GM19468 (cell line): Measurements from ENCODE around the gene COPG2.
"Not testable (repeated sequence)": the region's sequence is repeated elsewhere in the genome, so short reads cannot be mapped to it uniquely, and the experiment has no call there.

Experiments used
- ATAC-seq: cut with Tn5 transposase; IDR thresholded peaks from one replicate; pipeline ENCODE4 v1.9.1; 2021; ENCODE audit warnings: mild to moderate bottlenecking, moderate library complexity, moderate number of reproducible peaks; ENCODE audit not compliant: unreplicated experiment; ENCODE audit errors: extremely low read depth

Gene COPG2

DNA sequence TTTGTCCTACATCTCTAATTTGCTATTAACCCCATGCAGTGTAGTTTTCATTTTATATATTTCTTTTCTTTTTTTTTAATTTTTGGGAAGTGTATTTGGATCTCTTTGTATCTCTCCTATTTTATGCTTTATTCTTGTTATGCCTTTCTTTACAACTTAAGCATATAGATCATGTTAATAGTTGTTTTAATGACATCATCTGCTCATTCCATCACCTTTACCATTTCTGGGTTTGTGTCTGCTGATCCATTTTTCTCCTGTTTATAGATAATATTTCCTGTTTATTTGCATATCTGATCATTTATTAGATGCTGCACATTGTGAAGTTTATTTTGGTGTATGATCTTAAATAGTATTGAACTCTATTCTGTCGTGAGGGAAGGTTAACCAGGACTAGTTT lies 13.7 kb downstream of the COPG2 start:
- ATAC-seq = no peak

DNA sequence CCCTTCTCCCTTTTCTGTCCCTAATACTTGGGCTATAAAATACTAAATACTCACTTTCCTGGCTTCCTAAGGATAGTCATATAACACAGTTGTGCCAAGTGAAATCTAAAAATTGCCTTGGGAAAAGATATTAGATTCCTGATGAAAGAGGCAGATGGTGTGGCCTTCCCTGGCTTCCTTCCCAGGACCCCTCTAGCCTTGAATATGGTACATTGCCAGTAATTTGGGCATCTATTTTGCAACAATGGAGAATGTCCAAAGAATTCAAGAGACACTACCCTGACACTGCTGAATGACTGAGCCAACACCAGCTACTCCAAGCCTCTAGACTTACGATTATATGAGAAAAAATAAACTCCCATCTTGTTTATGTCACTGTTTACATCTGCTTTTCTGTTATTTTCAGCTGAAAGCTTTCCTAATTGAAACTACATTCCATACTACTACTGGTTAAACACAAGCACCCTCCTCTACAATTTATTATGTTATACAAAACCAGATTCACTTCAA lies 17.9 kb downstream of the COPG2 start:
- ATAC-seq = no peak

DNA sequence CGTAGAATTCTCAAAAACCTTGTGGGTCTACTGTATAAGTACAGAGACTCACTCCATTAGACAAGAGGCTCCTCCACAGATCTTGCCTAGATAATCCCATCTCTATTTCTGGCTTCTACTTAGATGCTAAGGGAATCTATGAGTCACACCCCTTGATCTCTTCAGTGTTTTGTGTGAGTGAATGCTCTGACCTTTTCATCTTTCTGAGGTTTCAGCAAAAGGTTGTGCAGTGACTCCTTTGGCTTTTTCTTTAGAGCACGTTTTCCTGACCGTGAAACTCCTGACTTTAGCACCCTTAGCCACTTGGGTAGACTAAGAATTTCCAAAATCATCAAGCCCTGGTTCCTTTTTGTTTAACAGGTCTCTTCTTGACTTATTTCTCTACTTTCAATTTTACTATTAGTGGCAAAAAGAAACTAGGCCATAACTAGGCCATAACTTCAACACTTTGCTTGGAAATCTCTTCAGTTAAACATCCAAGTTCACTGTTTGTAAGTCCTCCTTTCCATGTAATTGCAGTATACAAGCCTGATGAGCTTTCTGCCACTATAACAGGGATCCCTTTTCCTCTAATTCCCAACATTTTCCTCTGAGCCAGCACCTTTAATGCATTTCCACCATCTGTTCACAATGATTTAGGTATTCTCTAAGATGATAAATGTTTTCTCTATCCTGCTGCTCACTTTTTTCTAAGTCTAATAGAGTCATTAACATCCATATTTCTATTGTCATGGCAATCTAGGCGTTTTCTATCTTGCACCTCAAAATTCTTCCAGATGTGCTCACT lies 19.4 kb downstream of the COPG2 start:
- no peak for ATAC-seq

DNA sequence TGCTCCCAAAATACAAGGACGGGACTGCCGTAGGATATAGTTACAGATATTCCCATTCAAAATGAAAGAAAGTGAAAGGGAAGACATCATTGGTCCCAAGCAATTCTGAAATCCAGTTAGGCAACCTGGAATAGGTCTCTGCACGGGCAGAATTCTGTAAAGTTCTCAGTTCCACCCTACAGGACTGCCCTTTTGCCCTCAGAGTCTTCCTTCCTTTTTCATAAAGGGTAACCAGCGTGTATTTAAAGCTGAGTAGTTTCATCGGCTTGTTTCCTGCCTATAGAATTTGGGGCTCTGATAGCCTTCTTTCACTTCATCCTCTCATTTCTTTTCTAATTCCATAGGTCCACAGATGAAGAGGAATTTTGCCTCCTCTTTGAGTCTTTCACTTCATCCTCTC lies 20.0 kb downstream of the COPG2 start:
- no peak for ATAC-seq

DNA sequence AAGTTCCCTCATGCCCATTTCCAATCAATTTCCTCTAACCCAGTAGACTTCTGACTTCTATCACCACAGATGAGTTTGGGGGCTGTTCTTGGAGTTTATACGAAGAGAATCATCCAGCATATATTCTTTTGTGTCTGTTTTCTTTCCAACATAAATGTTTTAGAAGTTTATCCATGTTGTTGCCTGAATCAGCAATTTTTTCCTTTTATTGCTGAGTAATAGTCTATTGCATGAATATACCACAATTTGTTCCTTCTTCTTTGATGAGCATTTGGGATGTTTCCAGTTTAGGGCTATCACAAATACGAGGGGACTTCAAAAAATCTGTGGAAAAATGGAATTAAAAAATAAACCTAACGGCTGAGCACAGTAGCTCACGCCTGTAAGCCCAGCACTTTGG lies 26.2 kb downstream of the COPG2 start:
- ATAC-seq = no peak

DNA sequence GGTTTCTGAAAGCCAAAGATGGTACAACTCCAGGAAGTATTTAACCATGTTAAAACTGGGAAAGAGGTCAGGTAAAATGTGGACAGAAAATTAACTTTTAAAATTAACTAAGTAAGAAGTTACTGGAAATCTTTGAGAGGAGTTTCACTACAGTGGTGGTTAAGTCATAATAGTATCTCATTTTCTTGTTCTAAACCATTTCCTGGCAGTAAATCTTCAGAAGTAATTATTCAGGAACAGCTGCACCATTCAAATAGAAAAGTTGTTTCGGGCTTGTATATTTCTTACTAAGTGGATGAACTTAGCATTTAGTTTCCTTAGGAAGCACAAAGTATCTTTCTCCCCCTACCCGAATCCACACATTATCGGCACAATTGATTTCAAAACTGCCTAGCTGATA lies 27.1 kb downstream of the COPG2 start:
- ATAC-seq = no peak

DNA sequence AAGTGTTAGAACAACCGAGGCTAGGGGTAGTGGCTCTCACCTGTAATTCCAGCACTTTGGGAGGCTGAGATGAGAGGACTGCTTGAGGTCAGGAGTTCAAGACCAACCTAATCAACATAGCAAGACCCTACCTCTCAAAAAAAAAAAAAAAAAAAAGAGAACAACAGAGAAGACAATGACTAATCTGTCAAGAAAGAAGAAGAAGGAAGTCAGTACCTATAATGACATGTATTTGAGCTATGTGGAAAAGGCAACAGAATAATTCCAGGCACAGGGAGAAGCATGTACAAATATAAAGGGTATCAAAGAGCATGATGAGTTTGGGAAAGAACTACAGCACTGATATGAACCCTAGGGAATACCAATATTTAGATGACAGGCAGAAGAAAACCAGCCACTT lies 27.5 kb downstream of the COPG2 start:
- ATAC-seq = no peak

DNA sequence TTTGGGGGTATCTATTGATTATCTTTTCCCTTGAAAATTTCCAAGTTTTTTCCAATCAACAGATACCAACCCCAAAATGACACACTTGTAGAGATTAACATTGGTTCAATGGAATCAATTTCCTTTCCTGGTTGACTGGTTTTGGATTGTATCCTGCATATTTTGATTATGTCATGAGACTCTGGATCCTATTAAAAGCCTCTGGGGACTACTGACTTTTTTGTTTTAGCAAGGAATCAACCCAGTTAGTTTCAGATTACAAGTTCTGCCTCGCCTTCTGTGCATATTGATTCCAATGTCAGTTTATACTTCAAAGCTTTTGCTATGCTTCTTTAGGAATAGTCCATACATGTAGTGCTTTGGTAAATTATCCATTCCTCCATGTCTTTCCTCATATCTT lies 29.2 kb downstream of the COPG2 start:
- no peak for ATAC-seq

DNA sequence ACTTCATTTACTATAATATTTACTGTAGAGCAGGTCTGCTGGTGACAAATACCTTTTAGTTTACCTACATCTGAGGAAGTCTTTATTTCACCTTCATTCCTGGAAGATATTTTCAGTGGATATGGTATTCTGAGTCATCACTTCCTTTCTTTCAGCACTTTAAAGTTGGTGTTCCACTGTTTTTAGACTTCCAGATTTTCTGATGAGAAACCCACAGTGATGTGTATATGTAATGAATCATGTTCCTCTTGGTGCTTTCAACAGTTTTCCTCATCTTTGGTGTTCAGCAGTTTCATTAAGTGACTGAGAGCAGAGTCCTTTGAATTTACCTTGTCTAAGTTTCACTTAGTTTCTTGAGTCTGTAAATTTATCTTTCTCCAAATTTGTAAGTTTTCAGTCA lies 36.4 kb downstream of the COPG2 start:
- no peak for ATAC-seq

DNA sequence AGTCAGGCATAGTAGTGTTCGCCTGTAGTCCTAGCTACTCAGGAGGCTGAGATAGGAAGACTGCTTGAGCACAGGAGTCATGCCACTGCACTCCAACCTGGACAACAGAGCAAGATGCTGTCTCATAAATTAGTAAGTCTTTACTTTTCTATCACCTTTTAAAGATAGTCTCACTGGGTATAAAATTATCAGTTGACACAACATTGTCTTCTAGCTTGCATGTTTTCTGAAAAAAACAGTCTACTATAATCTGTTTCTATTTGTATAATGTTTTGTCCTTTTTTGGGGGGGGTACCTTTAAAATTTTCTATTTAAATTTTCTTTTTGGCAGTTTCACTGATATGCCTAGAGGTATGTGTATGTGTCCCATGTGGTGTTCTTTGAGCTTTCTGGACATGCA lies 39.6 kb downstream of the COPG2 start:
- ATAC-seq = no peak

DNA sequence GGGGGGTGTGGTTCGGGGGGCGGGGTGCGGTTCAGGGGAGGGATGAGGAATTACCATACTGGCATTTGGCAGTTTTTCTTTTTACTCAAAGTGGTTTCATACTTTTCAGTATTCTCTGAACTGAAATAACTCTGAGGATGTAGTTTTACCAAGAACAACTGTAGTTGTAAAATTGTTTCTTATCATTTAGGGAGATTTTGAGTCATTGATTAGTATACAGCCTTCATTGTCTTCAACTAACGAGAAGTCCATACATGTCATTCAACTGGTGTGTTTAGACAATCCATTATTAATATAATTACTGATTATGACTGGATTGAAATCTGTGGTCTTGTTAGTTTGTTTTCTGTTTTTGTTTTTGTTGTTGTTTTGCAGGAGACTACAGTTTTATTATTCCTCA lies 40.8 kb downstream of the COPG2 start:
- no peak for ATAC-seq

DNA sequence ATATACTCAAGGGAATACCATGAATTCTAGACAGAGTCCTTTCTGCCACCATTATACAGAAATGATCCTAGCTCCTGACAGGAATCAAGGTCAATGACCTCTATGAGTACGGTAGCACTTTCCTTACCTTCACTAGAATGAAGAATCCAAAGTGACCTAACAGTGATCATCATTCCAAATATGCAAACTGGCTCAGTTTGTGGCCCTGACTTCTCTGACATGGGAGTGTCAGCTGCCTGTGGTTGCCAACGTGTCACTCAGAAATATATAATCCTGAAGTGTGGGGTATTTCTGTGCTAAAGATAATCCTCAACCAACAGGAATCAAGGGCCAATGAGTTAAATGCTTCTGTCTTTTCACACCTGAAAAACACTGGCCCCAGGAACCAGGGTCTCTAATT lies 45.7 kb downstream of the COPG2 start:
- no peak for ATAC-seq

DNA sequence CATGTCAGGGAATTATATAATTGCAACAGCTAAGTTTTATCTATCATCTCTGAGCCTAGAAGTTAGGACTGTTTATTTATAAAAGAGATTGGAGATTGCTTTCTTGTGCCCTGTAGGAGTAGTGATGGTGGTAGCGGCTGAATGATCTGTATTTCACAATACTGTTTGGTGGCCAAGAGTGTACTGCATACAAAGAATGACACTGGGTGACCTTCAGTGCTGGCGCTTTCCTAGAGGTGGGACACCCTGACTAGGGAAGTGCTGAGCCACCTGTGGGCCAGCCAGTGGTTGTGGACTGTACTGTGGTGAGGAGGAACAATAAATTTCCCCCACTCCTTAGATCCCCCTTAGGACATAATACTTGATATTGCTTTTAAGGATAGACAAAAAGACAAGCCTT lies 53.0 kb downstream of the COPG2 start:
- ATAC-seq = no peak

DNA sequence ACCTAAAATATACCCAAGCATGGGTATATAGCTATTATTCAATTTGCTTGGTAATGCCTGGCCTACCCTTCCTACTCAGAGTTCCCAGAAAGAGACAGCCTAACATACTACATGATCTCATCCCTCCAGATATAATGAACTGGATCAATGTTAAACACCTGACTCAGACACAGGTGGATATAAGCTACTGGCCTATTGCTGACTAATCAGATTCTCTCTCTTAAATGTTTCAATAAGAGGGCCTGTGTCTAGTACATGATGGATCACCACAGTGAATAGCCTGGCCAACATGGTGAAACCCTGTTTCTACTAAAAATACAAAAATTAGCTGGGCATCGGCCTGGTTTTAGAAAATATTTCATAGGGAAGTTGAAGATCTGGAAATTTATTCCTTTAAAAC lies 54.1 kb downstream of the COPG2 start:
- no peak for ATAC-seq

DNA sequence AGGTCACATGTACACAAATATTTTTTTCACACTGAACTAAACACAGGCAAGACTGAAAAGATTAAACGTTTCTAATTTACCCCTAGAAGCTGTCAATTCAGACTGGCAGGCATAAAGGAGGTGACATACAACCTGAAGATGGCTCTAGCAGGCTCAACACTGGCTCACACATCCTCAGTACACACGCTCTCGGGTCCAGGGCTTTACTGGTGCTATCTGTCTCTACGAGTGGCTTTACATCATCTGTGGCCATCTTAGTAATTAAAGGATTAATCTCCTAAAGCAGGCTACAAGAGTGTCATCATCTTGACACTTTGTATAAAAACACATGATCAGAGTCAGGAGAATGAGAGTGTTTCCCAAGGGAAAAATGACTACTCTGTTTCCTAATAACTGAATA lies 57.3 kb downstream of the COPG2 start:
- ATAC-seq = no peak

DNA sequence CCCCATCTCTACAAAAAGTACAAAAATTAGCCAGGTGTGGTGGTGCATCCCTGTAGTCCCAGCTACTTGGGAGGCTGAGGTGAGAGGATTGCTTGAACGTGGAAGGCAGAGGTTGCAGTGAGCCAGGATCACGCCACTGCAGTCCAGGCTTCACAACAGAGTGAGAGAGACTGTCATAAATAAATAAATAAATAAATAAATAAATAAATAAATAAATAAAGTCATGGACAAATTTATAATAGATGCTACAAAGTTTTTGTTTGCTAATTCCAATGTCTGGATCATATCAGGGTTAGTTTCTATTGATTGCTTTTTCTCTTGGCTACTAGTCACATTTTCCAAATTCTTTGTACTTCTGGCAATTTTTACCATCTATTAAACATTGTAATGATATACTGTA lies 61.5 kb downstream of the COPG2 start:
- not testable (repeated sequence) for ATAC-seq

DNA sequence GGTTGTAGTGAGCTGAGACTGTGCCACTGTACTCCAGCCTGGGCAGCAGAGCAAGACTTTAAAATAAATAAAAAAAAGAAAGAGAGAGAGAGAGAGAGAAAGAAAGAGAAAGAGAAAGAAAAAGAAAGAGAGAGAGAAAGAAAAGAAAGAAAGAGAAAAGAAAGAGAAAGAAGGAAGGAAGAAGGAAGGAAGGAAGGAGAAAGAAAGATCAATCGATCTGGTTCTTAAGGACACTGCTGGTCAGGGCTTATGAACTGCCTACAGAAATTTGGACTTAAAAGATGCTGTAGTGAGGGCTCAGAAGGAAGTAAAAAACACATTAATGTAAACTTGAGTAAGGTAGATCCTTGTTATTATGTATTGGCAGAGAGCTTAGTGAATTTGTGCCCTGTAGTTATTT lies 62.4 kb downstream of the COPG2 start:
- no peak for ATAC-seq

DNA sequence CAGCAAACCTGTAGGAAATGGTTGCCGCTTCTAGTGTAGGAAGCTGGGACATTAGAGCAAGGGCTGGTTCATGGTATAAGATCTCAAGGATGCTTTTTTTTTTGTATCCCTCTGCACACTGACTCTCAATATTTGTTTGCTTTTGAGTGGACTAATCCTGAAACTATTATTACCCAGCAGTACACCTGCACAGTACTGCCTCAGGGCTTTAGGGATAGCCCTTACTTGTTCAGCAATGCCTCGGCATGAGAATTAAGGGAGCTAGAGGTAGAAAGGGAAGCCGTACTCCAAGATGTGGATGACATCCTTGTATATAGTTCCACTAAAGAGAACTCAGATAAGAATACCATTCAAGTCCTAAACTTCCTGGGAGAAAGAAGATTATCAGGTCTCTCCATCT lies 70.5 kb downstream of the COPG2 start:
- no peak for ATAC-seq

DNA sequence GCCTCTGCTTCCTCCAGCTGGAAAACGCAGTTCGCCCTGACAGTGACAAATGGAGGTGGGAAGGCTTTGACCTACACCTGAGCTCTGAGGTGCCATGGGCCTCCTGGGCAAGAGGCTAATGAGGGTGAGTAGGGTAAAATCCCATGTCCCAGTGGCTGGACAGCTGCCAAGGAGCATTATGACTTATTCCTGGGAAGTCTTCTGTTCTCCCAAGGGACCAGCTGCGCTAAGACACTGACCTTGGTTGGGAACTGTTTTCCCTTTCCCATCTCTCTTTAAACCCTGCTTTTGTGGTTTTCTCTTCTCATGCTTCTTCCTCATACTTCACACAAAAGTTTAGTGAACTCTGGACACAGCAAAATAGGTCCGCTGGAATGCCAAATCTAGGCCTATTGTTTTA lies 72.6 kb downstream of the COPG2 start:
- no peak for ATAC-seq

DNA sequence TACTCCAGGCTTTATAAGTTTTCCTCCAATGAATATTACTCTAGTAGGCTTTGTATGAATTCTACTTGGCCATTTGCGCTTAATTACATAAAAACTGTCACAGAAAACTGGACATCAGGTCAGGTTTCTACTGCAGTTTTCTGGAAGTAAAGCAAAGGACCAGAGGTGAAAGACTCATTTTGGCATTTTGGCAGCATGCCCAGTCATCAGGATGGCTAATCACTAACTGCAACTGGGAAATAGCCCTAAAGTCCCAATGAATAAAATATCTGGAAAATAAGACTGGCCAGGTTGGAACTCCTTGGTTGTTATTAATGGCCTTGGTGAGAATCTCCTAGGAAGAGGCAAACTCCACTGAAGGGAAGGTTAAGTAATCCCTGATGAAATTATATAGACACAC lies 75.5 kb downstream of the COPG2 start:
- no peak for ATAC-seq

DNA sequence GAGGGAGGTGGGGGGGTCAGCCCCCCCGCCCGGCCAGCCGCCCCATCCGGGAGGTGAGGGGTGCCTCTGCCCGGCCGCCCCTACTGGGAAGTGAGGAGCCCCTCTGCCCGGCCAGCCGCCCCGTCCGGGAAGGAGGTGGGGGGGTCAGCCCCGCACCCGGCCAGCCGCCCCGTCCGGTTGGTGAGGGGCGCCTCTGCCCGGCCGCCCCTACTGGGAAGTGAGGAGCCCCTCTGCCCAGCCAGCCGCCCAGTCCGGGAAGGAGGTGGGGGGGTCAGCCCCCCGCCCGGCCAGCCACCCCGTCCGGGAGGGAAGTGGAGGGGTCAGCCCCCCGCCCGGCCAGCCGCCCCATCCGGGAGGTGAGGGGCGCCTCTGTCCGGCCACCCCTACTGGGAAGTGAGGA lies 77.1 kb downstream of the COPG2 start:
- not testable (repeated sequence) for ATAC-seq

DNA sequence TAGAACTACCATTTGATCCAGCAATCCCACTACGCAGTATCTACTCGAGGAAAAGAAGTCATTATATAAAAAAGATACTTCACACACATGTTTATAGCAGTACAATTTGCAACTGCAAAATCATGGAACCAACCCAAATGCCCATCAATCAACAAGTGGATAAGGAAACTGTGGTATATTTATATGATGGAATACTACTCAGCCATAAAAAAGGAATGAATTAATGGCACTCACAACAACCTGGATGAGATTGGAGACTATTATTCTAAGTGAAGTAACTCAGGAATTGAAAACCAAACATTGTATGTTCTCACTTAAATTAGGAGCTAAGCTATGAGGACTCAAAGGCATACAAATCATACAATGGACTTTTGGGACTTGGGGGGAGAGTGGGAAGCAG lies 82.6 kb downstream of the COPG2 start:
- ATAC-seq = not testable (repeated sequence)
